Fibroblast of peridontal ligament (primary cell): ENCODE data around the gene RPS14.

Experiments used
- DNase-seq: peaks from one replicate; pipeline ENCODE4 v3.0.0-alpha.2; 2010; ENCODE audit errors: extremely low read depth

The RPS14 gene

DNA sequence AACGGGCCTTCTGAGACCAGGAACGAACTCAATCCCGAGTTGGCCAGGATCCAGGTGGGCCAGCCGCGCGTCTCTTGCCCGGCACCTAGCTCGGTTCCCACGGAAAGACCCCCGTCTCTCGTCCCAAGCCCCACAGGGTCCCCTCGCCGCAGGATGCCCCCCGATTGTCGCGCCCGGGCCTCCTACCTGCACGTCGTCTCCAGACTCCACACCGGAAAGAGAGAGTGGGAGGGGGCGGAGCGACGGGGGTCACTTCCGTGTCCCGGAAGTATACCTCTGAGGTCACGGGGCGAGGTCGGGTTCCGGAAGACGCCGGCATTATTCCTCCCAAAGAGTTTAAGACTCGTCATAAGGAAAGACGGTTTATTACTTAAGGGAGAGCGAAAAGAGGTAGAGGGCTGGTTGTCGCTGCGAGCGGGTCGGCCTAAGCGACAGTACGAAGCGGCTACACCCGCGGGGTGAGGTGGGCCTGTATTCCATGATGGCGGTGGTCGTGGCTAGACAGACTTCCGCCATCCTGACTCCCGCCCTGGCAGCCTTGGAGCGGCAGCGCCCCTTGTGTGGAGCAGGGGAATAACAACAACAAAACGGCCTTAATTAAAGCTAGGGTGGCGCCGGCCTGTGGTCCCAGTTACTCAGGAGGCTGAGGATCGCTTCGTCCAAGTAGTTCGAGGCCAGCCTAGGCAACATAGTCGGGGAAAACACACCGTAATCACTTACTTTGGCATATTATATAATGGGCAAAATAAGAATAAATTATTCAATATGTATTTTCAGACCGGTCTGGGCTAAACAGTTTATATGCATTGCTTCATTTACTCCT lies at the start of gene RPS14:
Gene RPS14, minus strand, starts transcription at position 223 of the 823 bp plus-strand sequence. CDS start 2,006 bp downstream, outside the sequence.
- peak; percentile 94 for DNase-seq

DNA sequence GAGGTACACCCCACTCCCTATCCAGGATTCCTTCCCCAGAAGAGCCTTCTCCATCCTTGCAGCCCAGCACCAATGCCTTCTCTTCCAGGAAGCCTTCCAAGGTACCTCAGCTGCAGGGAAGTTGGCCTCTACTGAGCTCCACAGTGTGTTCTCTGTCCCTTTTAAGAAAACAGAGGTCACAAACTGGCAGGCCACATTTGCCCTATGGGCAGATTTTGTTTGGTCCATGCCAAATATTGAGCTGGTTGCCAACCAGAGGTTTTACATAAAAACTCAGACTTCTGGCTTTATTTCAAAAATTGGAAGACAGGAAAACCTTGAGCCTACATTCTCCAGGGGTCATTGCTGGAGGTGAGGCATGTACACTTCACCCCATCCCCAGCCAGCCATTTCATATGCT lies 49.4 kb upstream of the RPS14 start:
- DNase-seq: no peak

DNA sequence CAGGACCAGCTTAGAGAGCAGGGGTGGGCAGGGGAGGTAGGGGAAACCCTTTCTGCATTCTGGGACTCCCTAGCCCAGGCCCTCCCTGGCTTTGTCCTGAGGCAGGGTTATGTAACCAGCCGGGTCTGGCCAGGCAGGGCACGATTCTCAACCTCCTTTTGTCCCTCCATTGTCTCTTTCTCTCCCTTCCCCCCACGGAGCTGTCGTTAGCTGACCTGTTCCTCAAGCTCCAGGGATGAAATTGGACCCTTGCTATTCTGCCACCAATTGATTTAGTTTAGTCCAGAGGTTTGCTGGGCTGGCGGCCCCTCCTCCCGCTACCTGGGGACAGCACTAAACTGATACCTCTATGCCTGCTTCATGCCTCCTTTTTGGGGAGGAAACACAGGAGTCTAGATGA lies 49.0 kb upstream of the RPS14 start:
- no peak for DNase-seq

DNA sequence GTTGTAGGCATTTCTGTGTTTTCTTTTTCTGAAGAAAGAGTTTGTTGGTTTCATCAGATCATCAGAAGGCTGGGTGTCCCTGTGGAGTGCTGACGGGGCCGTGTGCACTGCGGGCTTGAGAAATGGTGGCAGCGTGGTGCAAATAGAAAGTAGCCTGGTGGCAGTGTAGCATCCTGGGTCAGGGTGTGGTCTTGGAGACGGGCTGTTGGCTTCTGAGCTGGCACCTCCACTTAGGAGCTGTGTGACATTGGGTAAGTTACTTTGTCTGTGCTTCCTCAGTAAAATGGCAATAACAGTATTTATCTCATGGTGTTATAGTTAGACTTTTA lies 48.4 kb upstream of the RPS14 start:
- DNase-seq: no peak

DNA sequence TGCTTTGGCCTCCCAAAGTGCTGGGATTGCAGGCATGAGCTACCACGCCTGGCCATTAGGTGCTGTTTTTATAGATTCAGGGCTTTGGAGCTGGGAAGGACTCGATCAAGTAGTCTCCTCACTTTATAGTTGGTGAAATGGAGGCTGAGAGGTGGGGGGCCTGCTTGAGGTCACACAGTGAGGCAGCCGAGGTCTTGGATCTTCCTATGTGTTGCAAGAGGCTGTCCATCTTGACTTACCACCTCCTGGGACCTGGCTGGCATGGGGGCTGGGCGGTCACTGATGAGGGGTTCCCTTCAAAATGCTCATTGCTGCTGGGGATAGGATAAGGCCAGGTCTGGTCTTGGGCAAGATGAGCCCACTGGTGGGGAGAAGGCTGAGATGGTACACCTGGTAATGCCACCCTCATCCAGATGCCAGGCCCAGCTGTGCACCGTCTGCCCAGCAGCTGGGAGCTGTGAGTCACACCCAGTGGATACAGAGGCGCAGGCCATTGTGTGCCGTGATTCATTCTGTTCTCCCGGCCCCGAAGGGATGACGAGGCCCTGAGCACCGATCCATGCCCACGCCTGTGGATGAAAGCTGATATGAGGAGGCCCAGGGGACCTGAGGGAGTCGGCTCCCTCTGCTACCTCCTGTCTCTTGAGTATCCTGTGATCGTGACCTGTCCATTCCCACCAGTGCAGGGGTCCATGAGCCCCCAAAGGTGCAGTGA lies 47.9 kb upstream of the RPS14 start:
- DNase-seq: peak; percentile 89

DNA sequence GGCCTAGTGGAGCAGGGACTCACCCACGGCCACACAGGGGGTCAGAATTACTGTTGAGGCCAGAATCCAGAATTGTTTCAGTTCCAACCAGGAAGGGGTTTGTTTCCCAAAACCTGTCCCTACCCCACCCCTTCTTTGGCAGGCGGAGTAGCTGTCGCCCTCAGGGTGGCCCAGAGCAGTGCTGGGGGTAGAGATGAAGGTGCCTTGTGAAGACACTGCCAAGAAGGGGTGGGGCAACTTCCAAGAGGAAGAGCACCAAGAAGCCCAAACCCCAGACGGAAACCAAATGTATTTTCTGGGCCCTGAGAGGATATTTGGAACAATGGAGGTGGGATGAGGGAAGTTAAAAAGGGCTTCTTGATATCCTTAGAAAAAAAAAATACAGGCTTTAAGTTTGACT lies 47.0 kb upstream of the RPS14 start:
- DNase-seq: no peak

DNA sequence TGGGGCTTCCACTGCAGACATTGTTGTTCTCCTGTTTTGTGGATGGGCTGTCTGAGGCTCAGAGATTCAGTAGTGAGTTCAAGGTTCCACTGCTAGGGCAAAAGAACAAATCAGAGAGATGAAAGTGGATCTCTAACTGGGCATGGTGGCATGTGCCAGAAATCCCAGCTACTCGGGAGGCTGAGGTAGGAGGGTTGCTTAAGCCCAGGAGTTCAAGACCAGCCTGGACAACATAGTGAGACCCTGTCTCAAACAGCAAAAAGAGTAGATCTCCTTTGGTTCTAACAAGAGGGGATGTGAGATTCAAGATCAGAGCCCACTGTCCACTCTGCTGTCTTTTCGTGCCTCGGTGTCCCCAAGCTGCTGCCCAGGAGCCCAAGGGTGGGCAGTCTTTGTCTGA lies 46.6 kb upstream of the RPS14 start:
- no peak for DNase-seq

DNA sequence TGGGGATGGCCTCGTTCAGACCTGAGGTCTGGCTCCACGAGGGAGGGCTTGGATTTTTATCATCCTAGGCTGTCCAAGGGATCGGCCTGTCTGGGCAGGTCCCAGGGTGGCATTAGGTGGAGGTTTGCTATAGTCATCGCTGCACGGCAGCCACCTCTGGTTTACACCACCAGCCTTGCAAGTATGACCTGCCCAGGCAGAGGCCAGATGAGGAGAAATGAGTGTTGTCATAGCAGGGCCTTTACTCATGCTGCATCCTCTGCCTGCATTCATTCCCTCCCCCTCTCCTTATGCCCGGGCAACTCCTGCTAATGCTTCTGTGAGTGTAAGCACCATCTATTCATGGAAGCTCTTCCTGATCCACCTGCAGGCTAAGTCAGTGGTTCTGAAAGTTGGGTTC lies 43.1 kb upstream of the RPS14 start:
- peak; percentile 62 for DNase-seq

DNA sequence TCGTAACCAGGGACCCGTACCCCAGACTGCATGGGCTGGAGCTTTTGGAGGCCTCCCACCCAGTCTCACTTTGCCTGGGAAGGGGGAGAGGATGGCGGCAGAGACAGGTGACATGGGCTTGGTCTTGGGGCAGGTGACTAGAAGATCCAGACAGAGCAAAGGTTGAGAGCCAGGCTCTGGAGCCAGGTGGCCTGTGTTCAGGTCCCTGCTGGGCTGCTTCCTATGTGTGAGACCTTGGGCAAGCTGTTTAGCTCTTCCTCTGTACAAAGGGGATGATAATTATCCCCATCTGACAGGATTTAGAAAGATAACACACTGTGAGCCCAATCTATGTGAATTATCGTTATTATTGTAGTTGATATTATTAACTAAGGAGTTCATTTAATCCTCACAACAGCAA lies 42.3 kb upstream of the RPS14 start:
- no peak for DNase-seq

DNA sequence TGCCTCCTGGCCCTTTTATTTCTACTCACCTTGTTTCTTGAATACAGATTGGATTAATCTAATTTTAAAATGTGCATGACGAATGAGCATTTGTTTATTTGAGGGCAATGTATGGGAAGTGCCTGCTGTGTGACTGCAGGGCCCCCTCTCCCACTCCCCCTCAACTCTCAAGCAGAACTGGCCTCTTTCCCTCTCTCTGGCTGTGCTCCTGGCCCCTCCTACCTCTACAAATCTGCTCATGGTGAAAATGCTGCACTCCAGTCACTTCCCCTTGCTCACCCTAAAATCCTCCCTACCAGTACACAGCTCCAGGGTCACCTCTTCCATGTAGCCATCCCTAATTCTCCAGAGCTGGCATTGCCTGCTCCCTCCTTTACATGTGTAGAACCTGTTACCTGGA lies 41.2 kb upstream of the RPS14 start:
- DNase-seq: no peak

DNA sequence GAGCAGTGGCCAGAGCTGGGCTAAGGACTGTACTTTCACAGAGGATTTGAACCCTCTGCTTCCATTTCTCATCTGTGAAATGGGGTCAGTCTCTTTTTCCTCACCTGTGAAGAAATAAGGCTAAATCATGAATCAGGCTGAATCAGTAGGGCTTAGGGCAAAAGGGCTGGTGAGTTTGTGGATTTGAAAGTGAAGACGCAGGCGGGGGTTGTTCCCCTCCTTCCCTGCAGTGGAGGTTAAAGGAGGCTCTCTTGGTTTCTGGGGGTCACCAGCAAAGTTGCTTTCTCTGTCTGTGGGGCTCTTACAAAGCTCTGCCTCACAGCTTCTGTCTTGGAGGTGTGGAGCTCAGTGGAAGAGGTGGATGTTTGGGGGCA lies 40.7 kb upstream of the RPS14 start:
- DNase-seq: no peak

DNA sequence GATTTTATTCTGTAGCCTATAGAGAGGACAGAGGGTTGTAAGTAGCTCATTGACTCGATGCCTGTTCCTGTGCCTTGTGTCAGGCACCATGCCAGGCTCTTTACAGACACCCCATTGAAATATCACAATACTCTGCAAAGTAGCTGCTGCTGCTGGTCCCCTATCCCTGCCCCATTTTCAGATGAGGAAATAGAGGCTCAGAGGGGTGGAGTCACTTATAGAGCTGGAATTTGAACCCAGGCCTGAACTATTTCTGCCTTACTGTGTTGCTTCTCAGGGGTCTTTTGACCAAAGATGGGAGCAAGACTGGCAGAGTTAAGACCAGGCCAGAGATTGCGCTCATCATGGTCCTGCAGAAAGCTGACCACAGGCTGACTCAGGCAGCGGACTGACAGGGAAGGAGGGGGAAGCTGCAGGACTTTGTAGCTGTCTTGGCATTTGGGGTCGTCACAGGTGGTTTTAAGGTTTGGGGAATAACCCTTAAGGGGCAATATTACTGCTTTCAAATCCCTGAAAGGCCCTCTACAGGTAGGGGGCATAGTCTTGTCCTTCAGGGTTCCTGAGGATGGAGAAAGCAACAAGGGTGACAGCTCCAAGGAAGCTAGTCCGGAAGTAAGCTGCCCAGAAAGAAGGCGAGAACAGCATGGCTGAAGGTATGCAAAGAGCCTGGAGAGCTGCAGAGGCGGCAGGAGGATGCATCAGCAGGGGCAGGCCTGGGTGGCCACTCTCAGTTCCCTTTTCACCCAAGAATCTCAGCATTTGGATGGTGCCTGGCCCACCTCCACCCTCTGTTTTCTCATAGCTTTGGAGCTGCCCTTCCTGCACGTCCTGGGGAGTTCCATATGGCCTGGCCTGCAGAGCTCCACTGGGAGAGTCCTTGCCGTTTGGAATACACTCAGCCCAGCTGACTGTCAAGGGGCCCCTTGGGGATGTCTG lies 40.1 kb upstream of the RPS14 start:
- no peak for DNase-seq

DNA sequence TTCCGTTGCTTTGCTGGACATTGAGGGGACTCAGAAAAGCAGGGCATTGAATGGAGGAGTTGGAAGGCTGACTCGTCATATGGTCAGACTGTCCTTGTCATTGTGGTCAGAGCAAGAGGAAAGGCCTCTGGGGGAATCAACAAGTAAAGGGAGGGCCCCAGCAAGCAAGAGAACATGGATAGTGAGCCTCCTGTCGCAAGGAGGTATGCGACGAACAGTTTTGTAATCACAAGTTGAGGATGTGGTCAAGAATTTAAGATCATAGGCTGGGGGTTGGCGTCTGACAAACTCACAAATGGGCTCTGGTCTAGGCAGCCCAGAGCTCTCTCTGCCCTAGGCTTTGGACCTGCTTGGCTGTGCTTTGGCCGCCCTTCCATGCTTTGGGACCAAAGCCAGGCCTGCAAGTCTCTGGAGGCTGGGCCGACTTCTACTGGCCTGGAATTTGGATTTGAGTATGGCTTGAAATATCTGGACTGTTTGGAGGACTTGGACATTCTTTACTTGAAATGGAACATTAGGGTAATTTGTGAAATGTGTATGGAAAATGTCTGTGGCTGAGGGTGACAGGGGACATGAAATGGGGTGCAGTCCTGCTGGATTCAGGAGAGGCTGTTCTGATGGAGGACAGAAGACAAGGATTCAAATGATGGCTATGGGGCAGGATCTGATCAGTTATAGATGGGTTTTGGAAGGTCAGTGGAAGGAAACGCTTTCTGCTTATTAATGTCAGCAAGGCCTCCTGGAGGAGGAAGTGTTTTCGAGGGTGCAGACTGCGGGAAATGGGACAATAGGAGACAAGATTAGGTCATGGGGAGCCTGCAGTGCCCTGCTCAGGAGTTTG lies 39.2 kb upstream of the RPS14 start:
- peak; percentile 82 for DNase-seq

DNA sequence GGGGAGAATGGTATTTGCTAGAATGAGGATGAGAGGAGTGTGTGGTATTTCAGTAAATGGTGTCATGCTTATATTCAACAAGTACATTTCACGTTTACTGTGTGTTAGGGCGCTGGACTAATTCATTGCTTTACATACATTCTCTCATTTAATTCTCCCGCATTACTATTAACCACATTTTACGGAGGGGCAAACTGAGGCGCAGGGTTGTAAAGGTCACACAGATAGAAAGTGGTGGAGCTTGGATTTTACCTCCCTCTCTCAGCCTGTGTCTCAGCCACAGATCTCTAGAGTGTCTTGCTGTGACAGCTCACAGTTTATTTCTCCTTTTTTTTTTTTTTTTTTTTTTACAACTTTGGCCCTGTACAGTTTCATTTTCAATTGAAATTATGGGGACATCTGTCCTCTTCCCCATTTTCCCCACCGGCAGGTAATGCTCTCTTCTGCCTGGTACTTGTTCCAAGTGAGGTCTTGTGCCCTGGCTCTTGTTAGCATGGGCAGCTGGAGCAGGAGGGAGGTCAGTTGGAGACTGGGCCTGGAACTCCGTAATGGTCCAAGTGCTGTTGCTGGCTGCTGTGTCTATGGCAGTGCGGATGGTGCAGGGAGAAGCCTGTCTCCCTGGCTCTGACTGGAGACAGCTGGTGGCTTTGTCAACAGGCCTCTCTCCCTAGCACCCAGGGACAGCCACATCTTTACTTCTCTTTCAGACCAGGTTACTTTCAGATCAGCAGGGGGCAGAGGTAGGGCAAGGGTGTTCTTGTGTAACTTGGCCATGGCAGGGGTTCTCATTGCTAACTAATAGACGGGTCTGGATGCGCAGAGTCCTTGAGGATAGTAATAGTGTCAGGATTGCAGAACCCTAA lies 37.9 kb upstream of the RPS14 start:
- DNase-seq: peak; percentile 46

DNA sequence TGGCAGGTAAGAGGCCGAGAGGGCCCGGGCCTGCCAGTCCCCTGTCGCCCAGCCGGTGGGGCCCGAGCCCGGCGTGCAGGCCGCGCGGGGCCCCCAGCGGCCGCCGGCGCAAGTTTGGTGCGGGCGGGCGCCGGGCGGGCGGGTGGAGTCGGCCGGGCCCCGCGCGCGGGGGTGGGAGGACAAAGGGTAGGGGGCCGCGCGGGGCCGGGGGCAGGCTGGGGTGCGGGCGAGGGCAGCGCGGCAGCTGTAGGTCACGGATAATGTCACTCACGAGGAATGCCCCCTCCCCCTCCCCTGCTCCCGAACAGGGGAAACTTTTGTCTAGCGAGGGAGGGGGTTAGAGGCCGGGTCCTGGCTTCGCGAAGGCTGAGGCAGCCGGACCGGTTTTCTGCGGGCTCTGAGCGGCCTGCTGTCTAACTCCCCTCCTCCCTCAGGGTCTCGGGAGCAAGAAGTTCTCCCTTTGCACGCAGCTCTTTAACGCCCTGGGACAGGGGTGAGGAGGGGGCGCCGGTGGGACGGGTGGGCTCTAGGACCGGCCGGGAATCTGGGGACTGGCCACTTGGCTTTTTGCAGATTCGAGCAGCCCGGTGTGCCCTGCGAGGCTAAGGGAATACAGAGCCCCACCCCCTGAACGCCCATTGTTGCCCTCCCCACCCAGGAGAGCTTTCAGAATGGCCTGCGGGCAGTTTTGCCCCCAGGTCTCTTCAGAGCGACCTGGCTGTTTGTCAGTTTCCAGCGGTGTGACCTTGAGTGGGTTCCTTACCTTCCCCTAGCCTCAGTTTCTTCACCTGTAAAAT lies 37.1 kb upstream of the RPS14 start:
- DNase-seq: peak; percentile 47

DNA sequence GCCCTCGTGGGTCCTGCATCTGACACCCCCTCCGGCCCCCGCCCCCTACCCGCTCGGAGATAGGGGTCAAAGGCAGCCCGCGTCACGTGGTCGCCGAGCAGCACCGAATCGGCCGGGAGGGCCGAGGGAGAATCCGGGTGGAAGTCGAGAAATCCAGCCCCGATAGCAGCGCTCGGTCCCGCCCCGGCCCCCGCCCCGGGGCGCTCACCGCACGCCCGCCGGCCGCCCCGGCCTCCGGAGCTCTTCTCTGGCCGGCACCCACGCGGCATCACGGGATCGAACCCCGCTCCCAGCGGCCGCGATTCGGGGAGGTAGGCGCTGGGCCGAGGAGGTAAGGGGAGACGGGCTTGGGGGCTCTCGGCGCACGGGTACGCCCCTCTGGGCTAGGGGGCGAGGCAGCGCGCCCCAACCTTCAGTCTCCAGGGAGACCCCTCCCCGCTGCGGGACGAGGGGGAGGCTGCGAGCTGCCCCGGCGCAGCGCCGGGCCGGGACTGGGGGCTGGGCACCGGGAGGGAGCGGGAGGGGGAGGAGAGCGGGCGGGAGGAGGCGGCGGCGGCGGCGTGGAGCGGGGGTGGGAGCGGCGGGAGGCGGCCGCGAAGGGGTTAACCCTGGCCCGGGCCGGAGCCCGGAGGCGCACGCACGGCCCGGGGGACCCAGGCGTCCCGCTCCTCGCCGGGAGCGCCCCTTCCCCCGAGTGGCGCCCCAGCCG lies 36.3 kb upstream of the RPS14 start:
- DNase-seq: peak; percentile 49

DNA sequence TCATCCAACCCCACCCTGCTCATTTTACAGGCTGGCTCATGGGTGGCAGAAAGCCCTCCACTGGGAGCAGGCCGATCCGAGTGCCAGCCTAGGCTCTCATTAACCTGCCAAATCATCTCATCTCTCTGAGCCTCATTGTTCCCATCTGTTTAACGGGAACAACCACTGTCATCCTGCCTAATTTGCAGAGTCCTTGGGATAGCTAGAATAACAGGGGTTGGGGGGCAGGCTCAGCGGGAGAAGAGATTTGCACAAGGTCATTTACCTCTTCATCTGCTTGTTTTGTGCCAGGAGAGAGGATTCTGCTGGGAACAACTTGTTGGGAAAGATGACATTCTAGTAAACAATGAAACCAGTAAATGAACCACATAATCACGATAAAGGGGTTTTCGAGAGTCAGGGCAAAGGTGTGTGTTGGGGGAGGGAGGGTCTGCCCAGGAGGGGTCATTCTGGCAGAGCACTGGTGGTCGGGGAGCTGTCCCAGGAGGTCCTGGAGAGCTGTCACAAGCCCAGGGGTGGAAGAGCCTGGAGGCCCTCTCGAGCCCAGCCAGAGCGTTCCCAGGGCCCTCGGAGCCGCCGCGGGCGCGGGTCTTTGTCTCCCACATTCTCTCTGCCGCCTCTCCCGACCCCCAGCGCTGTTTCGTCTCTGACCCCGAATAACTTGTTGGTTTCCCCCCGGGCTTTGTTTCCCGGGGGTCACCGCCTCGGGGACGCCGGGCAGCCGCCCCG lies 35.6 kb upstream of the RPS14 start:
- DNase-seq: no peak

DNA sequence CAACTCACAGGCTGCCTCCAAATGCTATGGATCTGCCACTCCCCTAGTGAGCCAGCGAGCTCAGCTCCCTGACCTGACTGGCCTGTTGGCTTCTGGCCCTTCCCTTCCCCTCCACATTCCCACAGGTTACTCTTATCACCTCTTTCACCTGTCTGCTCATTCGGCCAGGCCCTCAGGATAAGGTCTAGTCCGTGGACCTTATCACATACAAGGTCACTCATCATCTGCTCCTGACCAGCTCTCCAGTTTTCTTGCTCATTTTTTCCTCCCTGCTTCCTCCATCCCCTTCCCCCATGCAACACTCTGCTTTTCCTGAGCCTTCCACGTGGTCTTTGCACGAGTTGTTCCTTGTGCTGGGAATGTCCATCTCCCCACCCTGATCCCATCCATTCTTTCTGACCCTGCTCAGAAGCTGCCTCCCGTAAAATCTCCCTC lies 32.5 kb upstream of the RPS14 start:
- no peak for DNase-seq

DNA sequence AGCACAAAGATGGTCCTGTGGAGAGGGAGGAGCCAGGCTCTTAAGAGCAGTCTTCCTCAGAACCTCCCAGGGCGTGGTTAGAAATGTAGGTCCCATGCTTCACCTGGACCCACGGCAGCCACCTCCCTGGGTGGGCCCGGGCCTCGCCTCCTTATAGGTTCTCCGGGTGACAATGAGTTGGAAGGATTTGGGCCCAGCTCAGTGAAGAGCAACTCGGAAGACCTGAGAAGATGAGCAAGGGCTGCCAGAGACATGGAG lies 32.1 kb upstream of the RPS14 start:
- DNase-seq: no peak
